Stimulated activated CD4-positive, alpha-beta T cell treated with anti-CD3 and anti-CD28 coated beads, TNF-alpha, amount 100 ng/mL, for 4 hours (primary cell): Measurements from ENCODE around the gene CASZ1.

Experiments used
- DNase-seq, 3 experiments: peaks; one replicate each; pipeline ENCODE4 v3.0.0-alpha.2; 2020; ENCODE audit warnings: low read depth in 3 of 3

CASZ1 gene

GRCh38 chr1:10686404-10687040 lies 109.9 kb downstream of the CASZ1 start:
- DNase-seq, result no peak

GRCh38 chr1:10685808-10686403 lies 110.5 kb downstream of the CASZ1 start:
- DNase-seq, result no peak

DNA sequence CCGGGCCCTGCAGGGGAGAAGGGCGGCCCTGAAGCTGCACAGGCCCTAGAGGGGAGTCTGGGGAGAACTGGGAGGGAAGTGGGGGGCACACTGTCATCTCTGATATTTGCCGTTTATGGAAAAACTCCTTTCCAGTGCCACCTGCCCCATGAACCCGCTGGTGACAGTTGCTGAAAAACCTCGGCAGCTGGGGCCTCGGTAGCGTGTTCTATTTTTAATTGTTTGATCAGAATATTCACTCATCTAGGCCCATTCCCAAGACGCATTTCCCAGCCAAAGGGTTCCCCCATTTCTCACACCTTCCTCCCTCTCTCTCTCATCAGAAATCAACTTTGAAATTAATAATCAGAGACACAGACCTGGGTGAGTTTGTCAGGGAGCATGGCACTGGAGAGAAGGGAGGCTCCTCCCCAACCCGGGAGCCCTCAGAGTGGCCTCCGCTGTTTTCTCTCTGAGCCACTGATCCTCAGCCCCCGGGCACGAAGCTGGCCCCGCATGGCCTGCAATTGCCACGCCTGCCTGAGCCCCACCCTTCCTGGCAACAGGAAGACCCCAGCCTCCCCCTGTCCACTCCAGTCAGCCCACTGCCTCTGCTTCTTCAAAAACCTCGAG lies 111.1 kb downstream of the CASZ1 start:
- DNase-seq, result no peak

- no peak for DNase-seq
Observed at GRCh38 chr1:10684221-10684620, 112.2 kb downstream of the CASZ1 start.

- no peak for DNase-seq
Observed at GRCh38 chr1:10682449-10683309, 113.8 kb downstream of the CASZ1 start.

- no peak for DNase-seq
Observed at GRCh38 chr1:10682108-10682445, 114.4 kb downstream of the CASZ1 start.

- DNase-seq, result no peak
Observed at GRCh38 chr1:10681296-10682107, 114.9 kb downstream of the CASZ1 start.

DNA sequence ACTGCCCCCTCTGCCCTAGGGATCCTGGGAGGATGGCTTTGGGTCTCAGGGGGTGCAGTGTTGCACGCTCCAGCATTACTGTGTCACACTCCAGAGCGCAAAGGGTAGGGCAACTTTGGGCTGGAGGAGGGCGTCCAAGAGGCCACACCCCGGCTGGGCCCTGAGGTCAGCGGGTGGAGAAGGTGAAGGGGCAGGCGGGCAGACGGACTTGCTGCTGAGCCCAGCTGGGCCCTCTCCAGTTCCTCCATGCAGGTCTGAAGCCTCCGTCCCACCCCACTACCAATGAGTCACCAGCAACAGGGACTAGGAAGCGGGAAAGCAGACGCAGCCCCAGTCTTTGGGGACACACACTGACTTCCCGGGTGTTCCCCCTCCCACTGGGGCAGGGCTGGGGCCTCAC lies 116.0 kb downstream of the CASZ1 start:
- no peak for DNase-seq

DNA sequence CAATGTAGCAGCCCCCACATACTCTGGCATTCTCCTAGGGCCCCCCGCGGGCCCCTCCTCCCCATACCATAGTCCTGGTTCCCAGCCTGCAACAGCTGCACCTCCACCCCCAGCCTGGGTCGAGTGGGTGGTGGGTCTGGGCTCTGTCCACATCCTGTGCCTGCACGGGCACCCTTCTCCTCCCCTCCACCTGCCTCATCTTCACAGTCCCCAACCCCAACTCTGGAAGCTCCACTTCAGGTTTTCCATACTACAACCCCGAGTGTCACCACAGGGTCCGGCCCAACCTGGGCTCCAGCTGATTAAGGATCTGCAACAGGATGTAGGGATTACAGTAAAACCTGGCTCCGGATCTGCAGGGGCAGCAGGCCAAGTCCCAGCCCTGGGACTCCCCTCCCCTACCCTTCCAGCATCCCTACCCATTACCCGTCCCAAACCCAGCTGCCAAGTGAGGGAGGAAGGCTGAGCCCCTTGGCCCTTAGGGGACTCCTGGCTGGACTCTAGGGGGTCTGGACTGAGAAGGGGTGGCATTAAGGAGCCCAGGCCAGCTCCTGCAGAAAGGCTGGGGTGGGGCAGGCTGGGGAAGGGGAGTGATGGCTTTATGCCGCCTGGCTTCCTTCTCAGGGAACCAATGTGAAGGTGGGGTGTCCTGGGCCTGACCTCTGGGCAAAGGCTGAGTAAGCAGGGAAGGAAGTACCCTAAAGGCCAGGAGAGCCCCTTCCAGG lies 116.8 kb downstream of the CASZ1 start:
- no peak for DNase-seq

DNA sequence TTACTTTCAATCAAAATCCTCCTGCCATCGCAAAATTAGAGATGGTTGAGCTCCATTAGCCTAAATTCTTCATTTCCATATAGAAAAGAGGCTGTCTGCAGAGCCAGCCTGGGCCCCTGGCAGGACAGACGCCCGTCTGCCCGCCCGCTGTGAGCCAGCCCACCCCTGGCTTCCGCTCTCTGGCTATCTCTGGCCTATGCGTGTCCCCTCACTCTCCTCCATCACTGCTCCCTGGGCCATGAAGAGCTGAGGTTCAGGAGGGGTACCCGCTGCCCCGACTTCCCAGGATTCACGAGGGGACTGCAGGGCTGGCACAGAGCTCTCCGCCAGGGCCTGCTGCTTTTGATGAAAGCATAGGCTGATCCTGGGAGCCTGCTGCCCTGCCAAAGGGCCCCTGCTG lies 117.6 kb downstream of the CASZ1 start:
- DNase-seq, result no peak

GRCh38 chr1:10678402-10678801 lies 118.0 kb downstream of the CASZ1 start:
- no peak for DNase-seq

- DNase-seq, result no peak
Observed at GRCh38 chr1:10677491-10678391, 118.7 kb downstream of the CASZ1 start.

GRCh38 chr1:10676963-10677362 lies 119.5 kb downstream of the CASZ1 start:
- DNase-seq, result no peak

- DNase-seq, result no peak
Observed at GRCh38 chr1:10675813-10676212, 120.6 kb downstream of the CASZ1 start.

GRCh38 chr1:10674700-10675609 lies 121.5 kb downstream of the CASZ1 start:
- DNase-seq, result no peak

- DNase-seq, result no peak
Observed at GRCh38 chr1:10674222-10674621, 122.2 kb downstream of the CASZ1 start.

DNA sequence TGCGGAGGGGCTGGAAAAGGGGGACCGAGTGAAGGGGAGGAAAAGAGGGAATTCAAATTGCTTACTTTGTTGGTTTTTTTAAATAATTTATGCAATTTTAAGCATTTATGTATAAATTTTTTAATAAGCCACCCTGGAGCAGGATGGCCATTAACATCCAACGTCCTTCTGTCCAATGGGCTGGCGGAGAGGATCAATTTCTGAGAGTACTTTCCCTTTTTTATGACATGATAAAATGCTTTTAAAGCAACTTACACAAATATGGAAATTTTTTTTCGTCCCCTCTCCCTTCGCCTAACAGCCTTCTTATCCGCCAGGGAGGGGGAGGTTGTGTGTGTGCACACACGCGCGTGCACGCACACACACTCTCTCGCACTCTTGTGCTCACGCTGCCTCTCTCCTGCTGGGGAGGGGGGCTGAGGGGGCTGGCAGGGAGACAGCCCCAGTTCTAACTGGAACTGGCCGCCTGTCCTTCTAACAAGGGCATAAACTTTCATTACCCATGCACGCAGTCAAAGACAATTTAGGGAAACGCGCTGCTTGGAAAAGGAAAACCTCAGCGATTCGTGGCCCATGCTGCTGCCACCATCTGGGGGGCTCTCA lies 123.2 kb downstream of the CASZ1 start:
- no peak for DNase-seq

GRCh38 chr1:10672343-10673050 lies 123.9 kb downstream of the CASZ1 start:
- no peak for DNase-seq
